ENCODE results near the gene CTSK. TPM values are rescaled to one million over a fixed set of nuclear protein-coding genes. Genes with fewer than 3 reads are reported as not detected.

CTSK gene
- total and polyA plus RNA-seq, 2 of the 13 experiments (the other 11 are each of a cell fraction or from before 2014, with no cell fraction given) = 1.4 to 6.3 TPM

DNA sequence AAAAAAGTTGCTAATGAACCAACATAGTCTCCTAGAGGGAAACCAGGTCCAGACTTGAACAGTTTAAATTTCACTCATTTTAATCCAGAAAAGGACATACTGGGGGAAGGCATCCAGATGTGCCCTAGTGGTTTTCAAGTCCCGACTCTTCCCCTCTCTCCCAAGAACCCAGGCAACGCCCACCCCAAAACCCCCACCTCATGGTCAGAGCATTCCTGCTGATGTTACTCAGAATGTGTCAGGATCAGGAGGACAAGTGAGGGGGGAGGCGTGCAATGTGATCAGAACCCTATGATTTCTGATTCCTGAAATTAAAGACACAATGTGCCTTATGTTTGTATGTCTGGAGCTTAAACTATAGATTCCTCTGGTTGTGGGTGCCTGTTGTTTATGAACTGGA lies 1.6 kb upstream of the CTSK start:
- ATAC-seq = no peak
- no peak overlapping the region for H2AFZ ChIP-seq (ENCODE audit: low read length)
- POLR2A ChIA-PET = no interaction called here
- DNase-seq (ENCODE audit: low spot score) = no peak
- H3K4me1 ChIP-seq (ENCODE audit: insufficient read depth, low read length) = peaks cover 14% of the 10 kb centered on the region
- no TSS peak for BruUV-seq (replicated peaks)
- 92% methylated on average over 3 of the region's 3 CpGs for WGBS (ENCODE audit: low lambda C conversion rate)
- in situ Hi-C loops (cut with HindIII; ENCODE audit: extremely low pct_ligation_motif_present, low pct_unique_long_range_greater_than_20kb) (loop anchor here (5.0 kb wide), 1 partner anchor 247 kb away; no protein-coding TSS in a partner anchor), intact Hi-C loops (cut with micrococcal nuclease; ENCODE audit: unreplicated experiment) (loop anchor here (10.0 kb wide), 1 partner anchor 185 kb away; the partner anchor contains the start of gene ENSA)
- H3K9me3 ChIP-seq (ENCODE audit: low read length) = no peaks in the 10 kb centered on the region
- H3K4me3 ChIP-seq (replicated peaks in 1 of 3; ENCODE audit: insufficient read depth in 1 of 3, low read depth in 2 of 3, low read length in 3 of 3) = no peak overlapping the region
- no peak overlapping the region for H3K4me2 ChIP-seq (ENCODE audit: low read depth, low read length)
- CTCF ChIA-PET (ENCODE audit: low intra/inter-chr PET ratio, low total read pairs) = no interaction called here
- H3K36me3 ChIP-seq (replicated peaks in 1 of 2; ENCODE audit: control insufficient read depth in 1 of 2, insufficient read depth in 2 of 2, low read length in 2 of 2) = peaks cover 9 to 30% of the 10 kb centered on the region in 2 experiments
- no peaks in the 10 kb centered on the region for H3K27me3 ChIP-seq (ENCODE audit: control insufficient read depth in 1 of 2, insufficient read depth in 2 of 2, low read length in 2 of 2)
- H3K9ac ChIP-seq (ENCODE audit: insufficient read depth, low read depth, low read length) = no peak overlapping the region
- FAIRE-seq = no peak
- H3K79me2 ChIP-seq (ENCODE audit: insufficient read depth, low read length) = no peaks in the 10 kb centered on the region
- H4K20me1 ChIP-seq (ENCODE audit: insufficient read depth, low read length) = no peaks in the 10 kb centered on the region
- H3K27ac ChIP-seq (ENCODE audit: extremely low read length, insufficient read depth, low read length) = no peak overlapping the region
- TF ChIP-seq BHLHE40 (IDR thresholded peaks at IDR 0.05; ENCODE audit: low read length) (no peak), KLF13 (CRISPR knock-in tag; IDR thresholded peaks at IDR 0.05) (no peak), ETS1 (CRISPR knock-in tag; IDR thresholded peaks at IDR 0.05) (no peak), ZNF83 (CRISPR knock-in tag; IDR thresholded peaks at IDR 0.05; ENCODE audit: borderline replicate concordance) (no peak), ADNP (CRISPR knock-in tag; IDR thresholded peaks at IDR 0.05) (no peak), ZNF10 (CRISPR knock-in tag; IDR thresholded peaks at IDR 0.05; ENCODE audit: borderline replicate concordance, low read depth) (no peak), ZNF543 (CRISPR knock-in tag; IDR thresholded peaks at IDR 0.05) (no peak), SIX1 (CRISPR knock-in tag; IDR thresholded peaks at IDR 0.05; ENCODE audit: borderline replicate concordance) (no peak), ZNF501 (CRISPR knock-in tag; IDR thresholded peaks at IDR 0.05) (no peak), YEATS4 (CRISPR knock-in tag; IDR thresholded peaks at IDR 0.05; ENCODE audit: borderline replicate concordance) (no peak), POLR2G (IDR thresholded peaks at IDR 0.05; ENCODE audit: low read depth, low read length) (no peak), ZNF773 (CRISPR knock-in tag; IDR thresholded peaks at IDR 0.05; ENCODE audit: borderline replicate concordance) (no peak), AKAP8 (CRISPR knock-in tag; IDR thresholded peaks at IDR 0.05) (no peak), HES4 (CRISPR knock-in tag; IDR thresholded peaks at IDR 0.05; ENCODE audit: borderline replicate concordance) (no peak), ZBTB8A (CRISPR knock-in tag; IDR thresholded peaks at IDR 0.05; ENCODE audit: borderline replicate concordance, low read depth) (no peak), REPIN1 (CRISPR knock-in tag; IDR thresholded peaks at IDR 0.05; ENCODE audit: borderline replicate concordance, low read depth) (no peak), CEBPB (IDR thresholded peaks at IDR 0.05; ENCODE audit: borderline replicate concordance, low read depth, low read length) (no peak), ATF3 (CRISPR knock-in tag; IDR thresholded peaks at IDR 0.05) (no peak)
- TF ChIP-seq, protein P1, sequence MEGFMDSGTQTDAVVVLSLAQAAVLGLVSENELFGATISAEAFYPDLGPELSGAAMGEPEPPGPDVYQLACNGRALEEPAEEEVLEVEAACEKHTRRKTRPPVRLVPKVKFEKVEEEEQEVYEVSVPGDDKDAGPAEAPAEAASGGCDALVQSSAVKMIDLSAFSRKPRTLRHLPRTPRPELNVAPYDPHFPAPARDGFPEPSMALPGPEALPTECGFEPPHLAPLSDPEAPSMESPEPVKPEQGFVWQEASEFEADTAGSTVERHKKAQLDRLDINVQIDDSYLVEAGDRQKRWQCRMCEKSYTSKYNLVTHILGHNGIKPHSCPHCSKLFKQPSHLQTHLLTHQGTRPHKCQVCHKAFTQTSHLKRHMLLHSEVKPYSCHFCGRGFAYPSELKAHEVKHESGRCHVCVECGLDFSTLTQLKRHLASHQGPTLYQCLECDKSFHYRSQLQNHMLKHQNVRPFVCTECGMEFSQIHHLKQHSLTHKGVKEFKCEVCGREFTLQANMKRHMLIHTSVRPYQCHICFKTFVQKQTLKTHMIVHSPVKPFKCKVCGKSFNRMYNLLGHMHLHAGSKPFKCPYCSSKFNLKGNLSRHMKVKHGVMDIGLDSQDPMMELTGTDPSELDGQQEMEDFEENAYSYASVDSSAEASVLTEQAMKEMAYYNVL (CRISPR knock-in tag; IDR thresholded peaks at IDR 0.05; ENCODE audit: borderline replicate concordance) = no peak

Measured in HepG2 (cell line).